T-helper 2 cell treated with Interferon-gamma antibody and Interleukin-4, amounts not matched to agents 5 μg/mL and 100 μg/mL, for 36 hours (primary cell): ENCODE data around the gene ZFYVE16.
"Not testable (repeated sequence)": the region's sequence is repeated elsewhere in the genome, so short reads cannot be mapped to it uniquely, and the experiment has no call there.

Source experiments
- DNase-seq: peaks from one replicate; pipeline ENCODE4 v3.0.0; 2021; ENCODE audit warnings: low spot score
- H3K27ac Mint-ChIP-seq: one replicate; pipeline ENCODE4 v1.8.0; 2021; ENCODE audit warnings: mild to moderate bottlenecking, mixed read lengths
- H3K27me3 Mint-ChIP-seq: one replicate; pipeline ENCODE4 v1.8.0; 2021; ENCODE audit warnings: low read depth, mixed read lengths
- H3K36me3 Mint-ChIP-seq: one replicate; pipeline ENCODE4 v1.8.0; 2021; ENCODE audit warnings: low read depth, mixed read lengths
- H3K4me1 Mint-ChIP-seq: one replicate; pipeline ENCODE4 v1.8.0; 2021; ENCODE audit warnings: low read depth, mixed read lengths
- H3K4me3 Mint-ChIP-seq: one replicate; pipeline ENCODE4 v1.8.0; 2022; ENCODE audit warnings: mild to moderate bottlenecking, moderate library complexity, mixed read lengths
- H3K9me3 Mint-ChIP-seq: one replicate; pipeline ENCODE4 v1.8.0; 2021; ENCODE audit warnings: mixed read lengths

Gene ZFYVE16

DNA sequence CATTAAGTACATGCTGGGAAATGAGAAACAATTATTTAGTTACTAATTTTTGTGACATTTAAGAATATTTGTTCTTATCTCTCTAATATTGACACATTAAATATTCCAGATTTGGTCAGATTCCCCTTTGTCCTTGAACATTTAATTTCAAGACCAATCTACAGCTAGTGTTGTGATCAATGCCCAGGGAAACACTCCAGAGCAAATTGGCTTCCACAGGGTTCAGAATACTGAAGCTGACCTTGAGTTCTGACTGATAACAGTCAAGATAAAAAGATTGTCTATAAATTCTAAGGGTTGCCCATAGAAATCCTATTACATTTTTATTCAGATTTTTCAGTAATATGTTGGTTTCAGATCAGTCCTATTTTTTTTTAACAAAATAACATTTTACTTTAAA lies 31.3 kb downstream of the ZFYVE16 start:
- Mint-ChIP-seq H3K9me3 (peaks cover 5% of the 10 kb centered on the region), H3K27me3 (no peaks in the 10 kb centered on the region), H3K4me3 (no peak overlapping the region), H3K27ac (no peak overlapping the region), H3K36me3 (peaks cover 31% of the 10 kb centered on the region), H3K4me1 (peaks cover 3% of the 10 kb centered on the region)
- no peak for DNase-seq

- Mint-ChIP-seq H3K27me3 (no peaks in the 10 kb centered on the region), H3K4me3 (no peak overlapping the region), H3K9me3 (no peaks in the 10 kb centered on the region), H3K36me3 (peaks cover 12% of the 10 kb centered on the region), H3K4me1 (no peaks in the 10 kb centered on the region), H3K27ac (no peak overlapping the region)
- no peak for DNase-seq
Observed at GRCh38 chr5:80442742-80443141, 34.9 kb downstream of the ZFYVE16 start.

GRCh38 chr5:80453366-80453765 lies 45.5 kb downstream of the ZFYVE16 start:
- DNase-seq: no peak
- Mint-ChIP-seq H3K4me3 (no peak overlapping the region), H3K9me3 (no peaks in the 10 kb centered on the region), H3K27ac (no peak overlapping the region), H3K36me3 (peaks cover 24% of the 10 kb centered on the region), H3K4me1 (no peaks in the 10 kb centered on the region), H3K27me3 (no peaks in the 10 kb centered on the region)

GRCh38 chr5:80463269-80463668 lies 55.4 kb downstream of the ZFYVE16 start:
- Mint-ChIP-seq H3K27me3 (no peaks in the 10 kb centered on the region), H3K4me3 (no peak overlapping the region), H3K27ac (no peak overlapping the region), H3K36me3 (peaks cover 31% of the 10 kb centered on the region), H3K4me1 (no peaks in the 10 kb centered on the region), H3K9me3 (peaks cover 28% of the 10 kb centered on the region)
- DNase-seq: no peak

- peaks cover 46% of the 10 kb centered on the region for H3K9me3 Mint-ChIP-seq
- no peak overlapping the region for H3K27ac Mint-ChIP-seq
- H3K27me3 Mint-ChIP-seq: no peaks in the 10 kb centered on the region
- no peak for DNase-seq
- H3K4me3 Mint-ChIP-seq: no peak overlapping the region
- H3K36me3 Mint-ChIP-seq: peaks cover 37% of the 10 kb centered on the region
- no peaks in the 10 kb centered on the region for H3K4me1 Mint-ChIP-seq
Observed at GRCh38 chr5:80466669-80467485, 59.0 kb downstream of the ZFYVE16 start.

GRCh38 chr5:80468131-80468530 lies 60.3 kb downstream of the ZFYVE16 start:
- H3K27ac Mint-ChIP-seq: no peak overlapping the region
- no peak for DNase-seq
- no peaks in the 10 kb centered on the region for H3K27me3 Mint-ChIP-seq
- H3K36me3 Mint-ChIP-seq: peaks cover 29% of the 10 kb centered on the region
- H3K4me3 Mint-ChIP-seq: no peak overlapping the region
- H3K4me1 Mint-ChIP-seq: no peaks in the 10 kb centered on the region
- H3K9me3 Mint-ChIP-seq: peaks cover 37% of the 10 kb centered on the region

DNA sequence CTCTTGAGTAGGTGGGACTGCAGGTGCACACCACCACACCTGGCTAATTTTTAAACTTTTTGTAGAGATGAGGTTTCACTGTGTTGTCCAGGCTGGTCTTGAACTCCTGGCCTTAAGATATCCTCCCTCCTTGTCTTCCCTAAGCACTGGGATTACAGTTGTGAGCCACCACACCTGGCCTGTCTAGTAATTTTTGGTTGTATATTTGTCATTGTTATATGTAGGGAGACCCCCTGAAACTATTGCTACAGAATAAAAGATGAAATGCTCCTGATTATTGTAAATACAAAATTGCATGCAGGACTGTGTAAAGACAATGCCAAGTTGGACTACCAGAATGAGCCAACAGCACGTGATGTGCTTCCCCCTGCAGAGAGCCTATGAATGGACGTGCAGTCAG lies 62.8 kb downstream of the ZFYVE16 start:
- H3K27me3 Mint-ChIP-seq, H3K4me1 Mint-ChIP-seq, DNase-seq, H3K27ac Mint-ChIP-seq, H3K4me3 Mint-ChIP-seq: not testable (repeated sequence)
- Mint-ChIP-seq H3K9me3 (peaks cover 20% of the 10 kb centered on the region), H3K36me3 (peaks cover 26% of the 10 kb centered on the region)

DNA sequence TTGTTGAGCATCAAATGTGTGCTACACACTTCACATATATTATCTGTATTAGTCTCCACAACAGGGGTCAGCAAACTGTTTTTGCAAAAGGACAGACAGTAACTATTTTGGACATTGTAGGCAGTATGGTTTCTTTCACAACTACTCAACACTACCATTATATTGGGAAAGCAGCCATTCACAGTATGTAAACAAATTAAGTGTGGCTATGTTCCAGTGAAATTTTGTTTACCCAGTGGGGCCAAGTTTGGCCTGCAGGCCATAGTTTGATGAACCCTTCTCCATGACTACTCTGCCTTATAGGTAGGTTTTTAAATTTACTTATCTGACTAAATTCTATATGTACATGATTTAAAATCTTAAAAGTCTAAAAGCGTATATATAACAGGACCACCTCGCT lies 67.1 kb downstream of the ZFYVE16 start:
- Mint-ChIP-seq H3K4me3 (no peak overlapping the region), H3K27ac (no peak overlapping the region), H3K9me3 (peaks cover 14% of the 10 kb centered on the region), H3K27me3 (no peaks in the 10 kb centered on the region), H3K36me3 (peaks cover 16% of the 10 kb centered on the region), H3K4me1 (no peaks in the 10 kb centered on the region)
- DNase-seq: no peak

- no peak overlapping the region for H3K27ac Mint-ChIP-seq
- H3K27me3 Mint-ChIP-seq: no peaks in the 10 kb centered on the region
- no peak for DNase-seq
- peaks cover 8% of the 10 kb centered on the region for H3K9me3 Mint-ChIP-seq
- peaks cover 10% of the 10 kb centered on the region for H3K36me3 Mint-ChIP-seq
- no peak overlapping the region for H3K4me3 Mint-ChIP-seq
- H3K4me1 Mint-ChIP-seq: no peaks in the 10 kb centered on the region
Observed at GRCh38 chr5:80479713-80480112, 71.8 kb downstream of the ZFYVE16 start.

- no peak overlapping the region for H3K27ac Mint-ChIP-seq
- H3K27me3 Mint-ChIP-seq: no peaks in the 10 kb centered on the region
- H3K4me1 Mint-ChIP-seq: no peaks in the 10 kb centered on the region
- peaks cover 8% of the 10 kb centered on the region for H3K9me3 Mint-ChIP-seq
- H3K4me3 Mint-ChIP-seq: no peak overlapping the region
- no peak for DNase-seq
- peaks cover 10% of the 10 kb centered on the region for H3K36me3 Mint-ChIP-seq
Observed at GRCh38 chr5:80480354-80480753, 72.5 kb downstream of the ZFYVE16 start.

DNA sequence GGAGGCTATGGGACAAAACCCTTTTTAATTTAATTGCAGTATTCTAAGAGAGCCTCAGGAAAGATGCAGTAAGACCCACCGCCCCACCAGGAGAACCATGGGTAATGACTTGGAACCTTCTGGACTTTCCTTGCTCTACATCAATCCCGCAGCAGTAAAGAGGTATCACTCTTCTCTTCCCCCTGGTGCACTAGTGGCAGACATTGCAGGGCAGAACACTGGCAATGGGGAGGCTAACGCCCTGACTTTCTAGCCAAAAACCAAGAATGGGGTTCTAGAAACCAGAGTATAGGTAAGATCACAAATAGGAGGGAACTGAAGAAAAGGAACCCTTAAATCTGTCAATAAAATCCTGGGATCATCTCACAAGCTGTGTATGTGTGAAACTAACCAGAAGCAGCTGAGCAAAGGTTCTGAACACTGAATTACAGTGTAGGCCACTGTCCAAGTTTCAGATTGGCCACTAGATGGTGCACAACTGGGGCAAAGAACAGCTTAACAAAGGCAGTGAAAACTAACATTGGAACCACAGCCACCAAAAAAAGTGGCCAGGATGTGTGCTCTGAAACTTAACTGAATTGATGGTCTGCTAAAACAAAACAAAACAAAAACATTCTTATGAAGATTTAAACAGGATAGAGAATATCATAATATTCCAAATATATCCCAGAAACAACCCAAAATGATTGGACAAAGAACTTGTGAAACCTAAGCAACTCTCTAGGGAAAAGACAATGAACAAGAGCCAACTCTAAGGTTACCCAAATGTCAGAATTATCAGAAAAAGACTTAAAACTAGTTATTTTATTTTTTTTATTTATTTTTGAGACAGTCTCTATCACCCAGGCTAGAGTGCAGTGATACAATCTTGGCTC lies 73.4 kb downstream of the ZFYVE16 start:
- no peak overlapping the region for H3K27ac Mint-ChIP-seq
- H3K9me3 Mint-ChIP-seq: peaks cover 8% of the 10 kb centered on the region
- H3K4me1 Mint-ChIP-seq: no peaks in the 10 kb centered on the region
- peak; percentile 17 for DNase-seq
- no peaks in the 10 kb centered on the region for H3K27me3 Mint-ChIP-seq
- peaks cover 10% of the 10 kb centered on the region for H3K36me3 Mint-ChIP-seq
- no peak overlapping the region for H3K4me3 Mint-ChIP-seq

- Mint-ChIP-seq H3K9me3 (peaks cover 8% of the 10 kb centered on the region), H3K4me1 (peaks cover 5% of the 10 kb centered on the region), H3K4me3 (no peak overlapping the region), H3K27me3 (peaks cover 8% of the 10 kb centered on the region), H3K27ac (no peak overlapping the region), H3K36me3 (peaks cover 10% of the 10 kb centered on the region)
- DNase-seq: no peak
Observed at GRCh38 chr5:80482578-80482977, 74.7 kb downstream of the ZFYVE16 start.

DNA sequence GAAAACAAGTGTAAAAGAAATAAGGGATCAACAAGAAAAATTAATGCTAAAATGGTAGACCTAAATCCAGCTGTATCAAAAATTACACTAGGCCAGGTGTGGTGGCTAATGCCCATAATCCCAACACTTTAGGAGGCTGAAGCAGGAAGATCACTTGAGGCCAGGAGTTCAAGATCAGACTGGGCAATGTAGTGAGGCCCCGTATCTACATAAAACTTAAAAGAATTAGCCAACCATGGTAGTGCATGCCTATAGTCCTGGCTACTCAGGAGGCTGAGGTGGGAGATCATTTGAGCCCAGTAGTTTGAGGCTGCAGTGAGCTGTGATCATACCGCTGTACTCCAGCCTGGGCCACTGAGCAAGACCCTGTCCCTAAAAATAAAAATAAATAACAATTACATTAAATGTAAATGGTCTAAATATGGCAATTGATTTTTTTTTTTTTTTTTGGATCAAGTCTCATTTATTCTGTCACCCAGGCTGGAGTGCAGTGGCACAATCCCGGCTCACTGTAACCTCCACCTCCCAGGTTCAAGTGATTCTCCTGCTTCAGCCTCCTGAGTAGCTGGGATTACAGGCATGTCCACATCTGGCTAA lies 75.9 kb downstream of the ZFYVE16 start:
- Mint-ChIP-seq H3K4me1 (peaks cover 12% of the 10 kb centered on the region), H3K27me3 (peaks cover 12% of the 10 kb centered on the region), H3K27ac (no peak overlapping the region), H3K9me3 (peaks cover 8% of the 10 kb centered on the region), H3K4me3 (no peak overlapping the region), H3K36me3 (peaks cover 10% of the 10 kb centered on the region)
- DNase-seq: no peak

- H3K4me1 Mint-ChIP-seq: peaks cover 15% of the 10 kb centered on the region
- no peak for DNase-seq
- peaks cover 5% of the 10 kb centered on the region for H3K36me3 Mint-ChIP-seq
- H3K9me3 Mint-ChIP-seq: peaks cover 3% of the 10 kb centered on the region
- H3K27ac Mint-ChIP-seq: no peak overlapping the region
- peak overlapping the region; percentile 80 for H3K4me3 Mint-ChIP-seq
- H3K27me3 Mint-ChIP-seq: peaks cover 19% of the 10 kb centered on the region
Observed at GRCh38 chr5:80487444-80487828, 79.6 kb downstream of the ZFYVE16 start.
